Activated CD4-positive, alpha-beta memory T cell treated with anti-CD3 and anti-CD28 coated beads for 36 hours (primary cell): ENCODE data around the gene TAF4B. TPM values are rescaled to one million over a fixed set of nuclear protein-coding genes. Genes with fewer than 3 reads are reported as not detected.
"Not testable (repeated sequence)": the region's sequence is repeated elsewhere in the genome, so short reads cannot be mapped to it uniquely, and the experiment has no call there.

Source experiments
- CTCF ChIA-PET: fragments of 350-600 bp; sonication (Branson Sonifier 250); formaldehyde crosslinking; loops from one replicate; lab custom pipeline; 2021; ENCODE audit warnings: antibody characterized with exemption, inconsistent platforms; lab: Charles Lee
- POLR2A ChIA-PET: fragments of 350-600 bp; sonication (Branson Sonifier 250); formaldehyde crosslinking; loops from one replicate; lab custom pipeline; 2021; ENCODE audit warnings: antibody characterized with exemption; lab: Charles Lee
- DNase-seq: peaks from one replicate; pipeline ENCODE4 v3.0.0-alpha.2; 2020
- H3K27ac Mint-ChIP-seq: one replicate; pipeline ENCODE4 v1.8.0; 2021; ENCODE audit warnings: mixed read lengths
- H3K27me3 Mint-ChIP-seq: one replicate; pipeline ENCODE4 v1.8.0; 2021; ENCODE audit warnings: mixed read lengths
- H3K36me3 Mint-ChIP-seq: one replicate; pipeline ENCODE4 v1.8.0; 2021; ENCODE audit warnings: mixed read lengths
- H3K4me1 Mint-ChIP-seq: one replicate; pipeline ENCODE4 v1.8.0; 2021; ENCODE audit warnings: low read depth, mixed read lengths
- H3K4me3 Mint-ChIP-seq: one replicate; pipeline ENCODE4 v1.8.0; 2021; ENCODE audit warnings: mild to moderate bottlenecking, mixed read lengths
- H3K9me3 Mint-ChIP-seq: one replicate; pipeline ENCODE4 v1.8.0; 2021; ENCODE audit warnings: mixed read lengths
- intact Hi-C: fragments of 100-400 bp; cut with micrococcal nuclease; formaldehyde crosslinking; loops from one replicate; pipeline ENCODE4 v1.15.1; 2023
- total RNA-seq, 2 experiments: library from RNA; stranded (reverse); gene quantifications; one replicate each; pipeline ENCODE4 v1.2.3, GENCODE V29; 2021

The TAF4B gene
- total RNA-seq, 2 experiments from 2014 or later, result 12.5 to 12.7 TPM

DNA sequence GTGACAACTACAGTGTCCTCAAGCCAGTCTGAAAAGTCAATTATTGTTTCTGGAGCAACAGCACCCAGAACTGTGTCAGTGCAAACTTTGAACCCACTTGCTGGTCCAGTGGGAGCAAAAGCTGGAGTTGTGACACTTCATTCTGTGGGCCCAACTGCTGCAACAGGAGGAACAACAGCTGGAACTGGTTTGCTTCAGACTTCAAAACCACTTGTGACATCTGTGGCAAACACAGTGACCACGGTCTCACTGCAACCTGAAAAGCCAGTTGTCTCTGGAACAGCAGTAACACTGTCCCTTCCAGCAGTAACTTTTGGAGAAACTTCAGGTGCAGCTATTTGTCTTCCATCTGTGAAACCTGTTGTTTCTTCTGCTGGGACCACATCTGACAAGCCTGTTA lies 59.8 kb downstream of the TAF4B start:
- Mint-ChIP-seq H3K9me3 (no peaks in the 10 kb centered on the region), H3K27ac (no peak overlapping the region), H3K4me3 (no peak overlapping the region), H3K4me1 (no peaks in the 10 kb centered on the region), H3K27me3 (no peaks in the 10 kb centered on the region), H3K36me3 (peaks cover 39% of the 10 kb centered on the region)
- DNase-seq, result no peak
- ChIA-PET CTCF (no interaction called here), POLR2A (no interaction called here)
- intact Hi-C loops, result no loop called here

DNA sequence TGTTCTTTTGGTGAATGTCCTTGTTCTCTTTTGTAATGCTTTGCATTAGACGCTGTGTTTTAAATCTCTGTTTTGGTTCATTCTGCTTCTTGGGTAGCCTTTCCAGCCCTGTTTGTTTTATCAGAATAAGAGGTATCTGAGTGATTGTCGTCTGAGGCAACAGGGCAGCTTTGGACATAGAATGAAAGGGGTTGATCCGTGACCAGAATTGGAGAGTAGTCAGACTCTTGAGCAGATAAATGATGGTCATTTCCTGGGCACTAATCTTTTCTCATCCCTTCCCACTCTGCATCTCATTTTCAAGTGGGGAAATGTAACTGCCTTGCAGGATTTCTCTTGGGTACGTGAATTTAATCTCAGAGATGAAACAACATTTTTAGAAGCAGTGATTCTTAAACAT lies 61.4 kb downstream of the TAF4B start:
- CTCF ChIA-PET, result interaction anchor here (0.6 kb wide), 1 partner anchor 150 kb away, joined by 3 read pairs; no protein-coding TSS in a partner anchor
- Mint-ChIP-seq H3K4me1 (no peaks in the 10 kb centered on the region), H3K9me3 (no peaks in the 10 kb centered on the region), H3K36me3 (peaks cover 40% of the 10 kb centered on the region), H3K4me3 (no peak overlapping the region), H3K27ac (no peak overlapping the region), H3K27me3 (no peaks in the 10 kb centered on the region)
- no peak for DNase-seq
- POLR2A ChIA-PET, result no interaction called here
- intact Hi-C loops, result no loop called here

DNA sequence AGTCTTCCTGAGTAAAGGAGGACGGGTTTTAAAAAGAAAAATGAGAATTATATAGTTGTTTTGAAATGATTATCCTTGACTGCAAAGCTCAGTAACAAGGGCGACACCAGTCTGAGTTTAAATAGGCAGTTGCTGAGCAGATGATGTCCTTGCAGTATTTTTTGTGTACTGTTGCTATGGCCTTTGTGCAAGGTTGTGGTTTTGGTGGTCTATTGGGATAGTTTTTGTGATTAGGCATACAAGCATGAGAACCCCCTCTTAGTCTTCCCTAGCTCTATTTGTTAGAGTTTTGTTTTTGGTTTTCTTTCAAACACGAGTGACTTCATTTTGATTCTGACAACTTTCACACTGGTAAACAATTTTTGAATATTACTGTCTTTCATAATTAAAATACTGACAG lies 64.1 kb downstream of the TAF4B start:
- no peak overlapping the region for H3K27ac Mint-ChIP-seq
- H3K4me1 Mint-ChIP-seq, result no peaks in the 10 kb centered on the region
- no peak overlapping the region for H3K4me3 Mint-ChIP-seq
- ChIA-PET POLR2A (no interaction called here), CTCF (interaction anchor here (0.6 kb wide), 1 partner anchor 371 kb away, joined by 3 read pairs; no protein-coding TSS in a partner anchor)
- DNase-seq, result no peak
- H3K36me3 Mint-ChIP-seq, result peaks cover 28% of the 10 kb centered on the region
- no peaks in the 10 kb centered on the region for H3K27me3 Mint-ChIP-seq
- intact Hi-C loops, result no loop called here
- H3K9me3 Mint-ChIP-seq, result no peaks in the 10 kb centered on the region

DNA sequence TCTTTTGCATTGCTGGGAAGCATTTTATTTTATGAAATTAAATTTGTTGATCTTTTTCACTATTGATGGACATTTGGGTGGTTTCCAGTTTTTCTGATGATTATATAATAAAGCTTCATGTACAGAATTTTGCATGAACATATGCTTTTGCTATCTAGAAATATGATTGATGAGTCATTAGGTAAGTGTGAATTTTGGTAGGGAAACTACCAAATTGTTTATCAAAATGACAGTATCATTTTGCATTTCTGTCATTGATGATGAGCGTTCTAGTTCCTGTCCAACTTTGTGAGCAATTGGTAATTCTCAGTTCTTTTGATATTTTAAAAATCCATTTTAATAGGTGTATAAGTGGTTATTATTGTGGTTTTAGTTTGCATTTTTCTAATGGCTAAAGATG lies 67.7 kb downstream of the TAF4B start:
- Mint-ChIP-seq H3K4me1 (no peaks in the 10 kb centered on the region), H3K4me3 (no peak overlapping the region), H3K36me3 (peaks cover 33% of the 10 kb centered on the region), H3K27me3 (no peaks in the 10 kb centered on the region), H3K9me3 (no peaks in the 10 kb centered on the region), H3K27ac (no peak overlapping the region)
- ChIA-PET POLR2A (no interaction called here), CTCF (no interaction called here)
- intact Hi-C loops, result no loop called here
- DNase-seq, result no peak

DNA sequence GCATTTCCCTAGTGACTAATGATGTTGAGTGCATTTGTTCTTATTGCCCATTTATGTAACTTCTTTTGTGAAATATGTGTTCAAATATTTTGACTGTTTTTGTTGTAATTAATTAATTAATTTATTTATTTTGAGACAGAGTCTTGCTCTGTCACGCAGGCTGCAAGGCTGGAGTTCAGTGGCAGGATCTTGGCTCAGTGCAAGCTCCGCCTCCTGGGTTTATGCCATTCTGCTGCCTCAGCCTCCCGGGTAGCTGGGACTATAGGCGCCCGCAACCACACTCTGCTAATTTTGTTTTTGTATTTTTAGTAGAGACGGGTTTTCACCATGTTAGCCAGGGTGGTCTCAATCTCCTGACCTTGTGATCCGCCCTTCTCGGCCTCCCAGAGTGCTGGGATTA lies 71.9 kb downstream of the TAF4B start:
- Mint-ChIP-seq H3K4me1 (no peaks in the 10 kb centered on the region), H3K27me3 (no peaks in the 10 kb centered on the region), H3K36me3 (peaks cover 29% of the 10 kb centered on the region), H3K27ac (no peak overlapping the region), H3K9me3 (no peaks in the 10 kb centered on the region), H3K4me3 (no peak overlapping the region)
- DNase-seq, result no peak
- POLR2A ChIA-PET, result no interaction called here
- CTCF ChIA-PET, result interaction anchor here (1.5 kb wide), 1 partner anchor 9 kb away, joined by 4 read pairs; no protein-coding TSS in a partner anchor
- intact Hi-C loops, result no loop called here

DNA sequence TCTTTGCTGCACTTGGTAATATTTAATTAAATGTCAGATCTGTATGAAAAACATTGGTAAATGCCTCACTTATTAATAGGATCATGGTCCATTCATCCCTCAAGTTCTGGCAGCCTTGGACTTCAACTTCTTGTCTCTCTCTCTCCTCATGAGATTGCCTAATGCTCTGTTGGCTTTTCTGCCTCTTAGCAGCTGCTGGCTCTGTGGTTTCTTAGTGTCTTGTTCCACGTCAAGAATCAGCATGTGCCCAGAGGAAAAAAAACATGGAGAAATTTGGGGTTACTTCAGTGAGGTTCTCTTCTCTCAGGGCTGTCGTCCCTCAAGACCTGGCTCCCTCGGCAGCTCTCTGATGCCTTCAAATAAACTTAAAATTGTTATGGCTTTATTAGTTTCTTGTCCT lies 75.4 kb downstream of the TAF4B start:
- Mint-ChIP-seq H3K9me3 (peaks cover 2% of the 10 kb centered on the region), H3K27ac (no peak overlapping the region), H3K36me3 (peaks cover 16% of the 10 kb centered on the region), H3K27me3 (no peaks in the 10 kb centered on the region), H3K4me1 (no peaks in the 10 kb centered on the region), H3K4me3 (no peak overlapping the region)
- intact Hi-C loops, result loop anchor here (10.0 kb wide), 1 partner anchor 353 kb away; no protein-coding TSS in a partner anchor
- ChIA-PET CTCF (no interaction called here), POLR2A (no interaction called here)
- DNase-seq, result no peak

DNA sequence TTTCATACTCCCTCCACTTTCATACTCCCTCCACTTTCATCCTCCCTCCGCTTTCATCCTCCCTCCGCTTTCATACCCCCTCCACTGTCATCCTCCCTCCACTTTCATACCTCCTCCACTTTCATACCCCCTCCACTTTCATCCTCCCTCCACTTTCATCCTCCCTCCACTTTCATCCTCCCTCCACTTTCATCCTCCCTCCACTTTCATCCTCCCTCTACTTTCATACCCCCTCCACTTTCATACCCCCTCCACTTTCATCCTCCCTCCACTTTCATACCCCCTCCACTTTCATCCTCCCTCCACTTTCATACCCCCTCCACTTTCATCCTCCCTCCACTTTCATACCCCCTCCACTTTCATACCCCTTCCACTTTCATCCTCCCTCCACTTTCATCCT lies 77.0 kb downstream of the TAF4B start:
- intact Hi-C loops, result loop anchor here (10.0 kb wide), 1 partner anchor 352 kb away; no protein-coding TSS in a partner anchor
- POLR2A ChIA-PET, H3K4me3 Mint-ChIP-seq, H3K4me1 Mint-ChIP-seq, DNase-seq, H3K36me3 Mint-ChIP-seq, CTCF ChIA-PET, H3K27ac Mint-ChIP-seq, H3K27me3 Mint-ChIP-seq, H3K9me3 Mint-ChIP-seq: not testable (repeated sequence)

DNA sequence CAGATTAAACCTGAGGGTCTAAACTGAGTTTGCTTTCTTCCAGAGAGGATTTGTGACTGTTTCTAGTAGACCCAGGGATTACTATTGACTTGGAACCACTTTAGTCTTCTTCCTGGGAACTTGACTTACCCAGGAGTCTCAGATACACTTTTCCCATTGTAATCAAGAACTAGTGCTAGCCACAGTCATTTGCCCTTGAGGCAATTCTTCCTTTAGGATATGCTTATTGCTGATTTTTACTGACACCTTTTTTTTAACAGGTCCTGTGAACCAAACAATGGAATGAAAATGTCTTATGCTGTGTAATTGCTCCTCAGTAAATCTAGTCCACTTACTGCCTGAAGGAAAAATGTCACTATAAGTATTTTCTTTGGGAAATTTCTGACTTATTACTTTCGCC lies 78.3 kb downstream of the TAF4B start:
- Mint-ChIP-seq H3K36me3 (peaks cover 6% of the 10 kb centered on the region), H3K4me3 (no peak overlapping the region), H3K4me1 (no peaks in the 10 kb centered on the region), H3K27me3 (no peaks in the 10 kb centered on the region), H3K27ac (no peak overlapping the region), H3K9me3 (peaks cover 2% of the 10 kb centered on the region)
- POLR2A ChIA-PET, result no interaction called here
- DNase-seq, result no peak
- intact Hi-C loops, result loop anchor here (10.0 kb wide), 1 partner anchor 350 kb away; no protein-coding TSS in a partner anchor
- CTCF ChIA-PET, result no interaction called here

DNA sequence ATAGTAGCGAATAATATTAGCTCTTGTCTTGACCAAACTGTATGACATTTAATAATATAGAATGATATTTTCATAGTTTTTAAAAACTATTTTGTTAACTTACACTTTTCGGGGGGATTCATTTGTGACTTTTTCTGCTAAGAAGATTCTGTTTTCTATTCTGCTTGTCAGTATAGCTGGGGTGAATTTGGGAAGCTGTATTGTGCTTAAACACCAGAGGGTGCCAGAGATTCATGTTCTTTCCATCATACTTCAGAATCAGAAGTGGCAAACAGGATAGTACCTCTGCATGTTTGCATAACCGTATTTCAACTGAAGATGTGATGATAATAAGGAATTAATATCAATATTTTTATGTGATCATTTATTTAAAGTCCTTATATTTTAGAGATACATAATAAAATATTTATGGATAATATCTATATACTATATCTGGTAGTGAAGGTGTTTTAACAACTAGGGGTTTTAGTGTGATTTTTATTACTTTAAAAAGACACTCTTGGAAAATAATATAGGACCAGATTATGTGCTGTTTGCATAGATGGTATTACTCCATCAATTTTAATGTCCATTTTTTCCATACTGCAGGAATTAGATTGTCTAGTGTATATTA lies 81.0 kb downstream of the TAF4B start:
- Mint-ChIP-seq H3K27me3 (no peaks in the 10 kb centered on the region), H3K4me3 (no peak overlapping the region), H3K27ac (no peak overlapping the region), H3K9me3 (peaks cover 2% of the 10 kb centered on the region), H3K4me1 (no peaks in the 10 kb centered on the region), H3K36me3 (peaks cover 3% of the 10 kb centered on the region)
- ChIA-PET POLR2A (no interaction called here), CTCF (interaction anchor here (0.6 to 1.7 kb wide), 7 partner anchors 9 to 342 kb away, joined by 3 to 9 read pairs (median 3); no protein-coding TSS in a partner anchor)
- intact Hi-C loops, result loop anchor here (10.0 kb wide), 1 partner anchor 348 kb away; no protein-coding TSS in a partner anchor
- DNase-seq, result no peak

DNA sequence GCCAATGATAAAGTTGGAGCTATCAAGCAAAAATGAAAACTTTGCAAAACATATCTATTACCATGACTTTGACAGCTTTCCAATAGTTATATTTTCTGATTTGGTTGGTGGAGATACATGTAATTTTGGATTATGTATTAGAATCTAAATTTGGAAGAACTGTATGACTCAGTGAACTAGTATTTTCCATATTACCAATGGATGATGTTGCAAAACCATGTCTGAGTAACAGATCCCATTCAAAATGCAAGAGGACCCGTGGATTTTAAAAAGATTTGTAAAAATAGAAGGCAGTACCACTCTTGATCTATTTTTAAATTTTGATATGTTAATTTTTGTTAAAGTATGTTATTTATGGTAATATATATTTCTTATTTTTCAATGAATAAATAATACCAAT lies 83.0 kb downstream of the TAF4B start:
- Mint-ChIP-seq H3K36me3 (peaks cover 2% of the 10 kb centered on the region), H3K27me3 (no peaks in the 10 kb centered on the region), H3K27ac (no peak overlapping the region), H3K9me3 (no peaks in the 10 kb centered on the region), H3K4me3 (no peak overlapping the region), H3K4me1 (no peaks in the 10 kb centered on the region)
- ChIA-PET CTCF (interaction anchor here (0.6 kb wide), 1 partner anchor 100 kb away, joined by 4 read pairs; no protein-coding TSS in a partner anchor), POLR2A (interaction anchor here (0.7 kb wide), 1 partner anchor 13 kb away, joined by 3 read pairs; no protein-coding TSS in a partner anchor)
- no peak for DNase-seq
- intact Hi-C loops, result loop anchor here (10.0 kb wide), 1 partner anchor 346 kb away; no protein-coding TSS in a partner anchor

DNA sequence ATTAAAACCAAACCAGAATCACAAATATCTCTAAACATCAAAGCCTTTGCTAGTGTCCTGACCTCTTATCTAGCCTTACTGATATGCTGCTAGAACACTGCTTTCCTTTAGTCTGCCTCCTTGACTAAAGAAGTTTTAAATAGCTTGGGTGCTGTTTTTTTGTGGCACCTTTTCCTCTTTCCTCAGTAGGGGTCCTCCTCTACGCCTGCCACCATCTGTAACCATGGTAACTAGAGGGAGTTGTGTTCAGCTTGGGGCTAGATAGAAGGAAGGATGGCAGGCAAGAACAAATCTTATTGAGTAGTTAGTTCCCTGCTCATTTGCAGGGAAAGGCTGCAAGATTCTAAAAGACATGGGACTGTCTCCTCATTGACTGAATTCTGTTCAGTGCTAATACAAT lies 86.0 kb downstream of the TAF4B start:
- POLR2A ChIA-PET, result no interaction called here
- H3K27me3 Mint-ChIP-seq, result no peaks in the 10 kb centered on the region
- no peak overlapping the region for H3K4me3 Mint-ChIP-seq
- no peak overlapping the region for H3K27ac Mint-ChIP-seq
- H3K9me3 Mint-ChIP-seq, result no peaks in the 10 kb centered on the region
- no peak for DNase-seq
- H3K4me1 Mint-ChIP-seq, result no peaks in the 10 kb centered on the region
- H3K36me3 Mint-ChIP-seq, result peaks cover 8% of the 10 kb centered on the region
- intact Hi-C loops, result no loop called here
- CTCF ChIA-PET, result no interaction called here

DNA sequence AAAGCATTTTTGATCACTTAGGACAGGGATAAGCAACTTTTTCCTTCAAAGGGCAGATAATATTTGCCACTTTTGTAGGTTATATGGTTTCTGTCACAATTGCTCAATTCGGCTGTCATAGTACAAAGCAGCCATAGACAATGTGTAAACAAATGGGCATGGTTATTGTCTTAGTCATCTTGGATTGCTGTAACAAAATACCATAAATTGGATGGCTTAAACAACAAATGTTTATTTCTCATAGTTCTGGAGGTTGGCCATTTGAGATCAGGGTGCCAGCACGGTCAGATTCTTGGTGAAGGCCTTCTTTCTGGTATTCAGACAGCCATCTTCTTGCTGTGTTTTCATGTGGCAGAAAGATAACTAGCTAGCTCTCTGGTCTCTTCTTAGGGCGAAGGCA lies 91.2 kb downstream of the TAF4B start:
- CTCF ChIA-PET, result no interaction called here
- Mint-ChIP-seq H3K27ac (no peak overlapping the region), H3K36me3 (peaks cover 25% of the 10 kb centered on the region), H3K4me1 (no peaks in the 10 kb centered on the region), H3K9me3 (no peaks in the 10 kb centered on the region), H3K27me3 (no peaks in the 10 kb centered on the region), H3K4me3 (no peak overlapping the region)
- intact Hi-C loops, result no loop called here
- POLR2A ChIA-PET, result no interaction called here
- DNase-seq, result no peak

DNA sequence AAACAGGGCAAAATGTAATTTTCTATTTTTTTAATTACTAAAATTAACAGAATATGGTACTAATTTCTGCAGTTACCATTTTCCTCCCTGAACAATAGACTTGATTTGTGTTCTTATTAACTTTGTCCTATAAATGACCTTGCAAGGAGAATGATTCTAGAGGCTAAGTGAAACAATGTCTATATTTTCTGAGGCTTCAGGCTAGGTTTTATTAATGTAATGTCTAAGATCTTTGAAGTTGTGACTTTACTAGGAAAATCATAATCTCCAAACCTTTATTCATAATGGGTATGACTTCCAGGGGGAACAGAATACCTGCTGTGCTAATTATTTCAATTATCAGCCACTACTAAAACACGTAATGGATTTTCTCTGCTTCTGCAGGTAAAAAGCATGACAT lies 94.4 kb downstream of the TAF4B start:
- ChIA-PET POLR2A (no interaction called here), CTCF (interaction anchor here (0.7 kb wide), 1 partner anchor 229 kb away, joined by 3 read pairs; no protein-coding TSS in a partner anchor)
- intact Hi-C loops, result no loop called here
- H3K9me3 Mint-ChIP-seq, result no peaks in the 10 kb centered on the region
- H3K27me3 Mint-ChIP-seq, result no peaks in the 10 kb centered on the region
- H3K36me3 Mint-ChIP-seq, result peaks cover 37% of the 10 kb centered on the region
- no peak overlapping the region for H3K4me3 Mint-ChIP-seq
- no peak overlapping the region for H3K27ac Mint-ChIP-seq
- DNase-seq, result no peak
- H3K4me1 Mint-ChIP-seq, result no peaks in the 10 kb centered on the region
